Mesenchymal stem cell (in vitro differentiated cells and primary cell): Measurements from ENCODE around the gene ZFYVE26.

Experiments used
- DNase-seq: peaks from one replicate; pipeline ENCODE4 v3.0.0-alpha.2; 2013
- H2AFZ ChIP-seq: one replicate; pipeline ENCODE4 v1.6.1; 2013; ENCODE audit warnings: low read depth, mild to moderate bottlenecking, control low read depth, inconsistent platforms, low read length, moderate library complexity
- H2AK5ac ChIP-seq: 2 replicates; pipeline ENCODE4 v1.6.1; 2013; ENCODE audit warnings: low read length, moderate library complexity, mild to moderate bottlenecking, inconsistent platforms; ENCODE audit not compliant: severe bottlenecking
- H2BK120ac ChIP-seq: one replicate; pipeline ENCODE4 v1.6.1; 2013; ENCODE audit warnings: low read depth, mild to moderate bottlenecking, inconsistent platforms, low read length, moderate library complexity
- H2BK12ac ChIP-seq, 2 experiments: one replicate each; pipeline ENCODE4 v1.6.1; 2013; ENCODE audit warnings: inconsistent platforms in 2 of 2, low read length in 2 of 2, mild to moderate bottlenecking in 2 of 2, moderate library complexity in 2 of 2, control low read depth in 1 of 2
- H2BK15ac ChIP-seq: one replicate; pipeline ENCODE4 v1.6.1; 2013; ENCODE audit warnings: mild to moderate bottlenecking, low read depth, inconsistent platforms; ENCODE audit not compliant: poor library complexity, severe bottlenecking
- H2BK5ac ChIP-seq: 2 replicates; pipeline ENCODE4 v1.6.1; 2013; ENCODE audit warnings: low read depth, mild to moderate bottlenecking, low read length, control low read depth, inconsistent platforms; ENCODE audit not compliant: poor library complexity, severe bottlenecking
- H3K14ac ChIP-seq, 2 experiments: one replicate each; pipeline ENCODE4 v1.6.1; 2013; ENCODE audit warnings: inconsistent platforms in 2 of 2, low read length in 2 of 2, control low read depth in 1 of 2, mild to moderate bottlenecking in 1 of 2, moderate library complexity in 1 of 2
- H3K18ac ChIP-seq, 2 experiments: one replicate each; pipeline ENCODE4 v1.6.1; 2013; ENCODE audit warnings: inconsistent platforms in 2 of 2, low read length in 2 of 2, control low read depth in 1 of 2, low read depth in 1 of 2, mild to moderate bottlenecking in 1 of 2
- H3K23ac ChIP-seq, 2 experiments: one replicate each; pipeline ENCODE4 v1.6.1; 2013; ENCODE audit warnings: inconsistent platforms in 2 of 2, low read length in 2 of 2, mild to moderate bottlenecking in 2 of 2, moderate library complexity in 2 of 2, control low read depth in 1 of 2
- H3K27ac ChIP-seq: 2 replicates; pipeline ENCODE4 v1.5.1; 2013; ENCODE audit warnings: mild to moderate bottlenecking, moderate library complexity, low read length, control low read depth, inconsistent platforms; ENCODE audit not compliant: poor library complexity, severe bottlenecking
- H3K27me3 ChIP-seq, 2 experiments: 2 replicates each; pipeline versions ENCODE4 v1.6.1 to v1.7.0; 2013; ENCODE audit warnings: low read length in 2 of 2, mild to moderate bottlenecking in 2 of 2, moderate library complexity in 2 of 2, control low read depth in 1 of 2, inconsistent platforms in 1 of 2; ENCODE audit not compliant: control insufficient read depth in 1 of 2, insufficient read depth in 1 of 2
- H3K36me3 ChIP-seq, 2 experiments: 2 replicates each; pipeline versions ENCODE4 v1.6.1 to v1.7.0; 2013; ENCODE audit warnings: low read length in 2 of 2, control low read depth in 1 of 2, inconsistent platforms in 1 of 2, low read depth in 1 of 2, mild to moderate bottlenecking in 1 of 2; ENCODE audit not compliant: insufficient read depth in 2 of 2, control insufficient read depth in 1 of 2
- H3K4ac ChIP-seq, 2 experiments: one replicate each; pipeline ENCODE4 v1.6.1; 2013; ENCODE audit warnings: inconsistent platforms in 2 of 2, low read length in 2 of 2, mild to moderate bottlenecking in 2 of 2, moderate library complexity in 2 of 2, control low read depth in 1 of 2, low read depth in 1 of 2
- H3K4me1 ChIP-seq: 2 replicates; pipeline ENCODE4 v1.6.1; 2013; ENCODE audit warnings: low read depth, low read length, control low read depth; ENCODE audit not compliant: control insufficient read depth, insufficient read depth
- H3K4me2 ChIP-seq: 2 replicates; pipeline ENCODE4 v1.6.1; 2013; ENCODE audit warnings: low read length, mild to moderate bottlenecking, inconsistent platforms; ENCODE audit not compliant: poor library complexity, severe bottlenecking
- H3K4me3 ChIP-seq, 2 experiments: 2 replicates each; pipeline versions ENCODE4 v1.5.1 to v1.7.0; 2013; ENCODE audit warnings: low read length in 2 of 2, mild to moderate bottlenecking in 2 of 2, control low read depth in 1 of 2, low read depth in 1 of 2; ENCODE audit not compliant: insufficient read depth in 1 of 2
- H3K79me1 ChIP-seq: replicated peaks from 2 replicates; pipeline ENCODE4 v1.6.1; 2013; ENCODE audit warnings: mild to moderate bottlenecking, control low read depth, low read length, inconsistent platforms; ENCODE audit not compliant: poor library complexity, severe bottlenecking
- H3K9ac ChIP-seq: 2 replicates; pipeline ENCODE4 v1.7.0; 2013; ENCODE audit warnings: mild to moderate bottlenecking, low read length, moderate library complexity
- H3K9me3 ChIP-seq: 2 replicates; pipeline ENCODE4 v1.7.0; 2013; ENCODE audit warnings: mild to moderate bottlenecking, low read length; ENCODE audit not compliant: control insufficient read depth
- H4K8ac ChIP-seq: one replicate; pipeline ENCODE4 v1.6.1; 2013; ENCODE audit warnings: inconsistent platforms, mild to moderate bottlenecking, low read length, moderate library complexity
- H4K91ac ChIP-seq: one replicate; pipeline ENCODE4 v1.6.1; 2013; ENCODE audit warnings: mild to moderate bottlenecking, low read length, inconsistent platforms
- WGBS: methylation state at CpG from one replicate; pipeline ENCODE4 v1.1.7; 2013; ENCODE audit warnings: mixed read lengths; 5-methylcytosine and 5-hydroxymethylcytosine counted together

Gene ZFYVE26

DNA sequence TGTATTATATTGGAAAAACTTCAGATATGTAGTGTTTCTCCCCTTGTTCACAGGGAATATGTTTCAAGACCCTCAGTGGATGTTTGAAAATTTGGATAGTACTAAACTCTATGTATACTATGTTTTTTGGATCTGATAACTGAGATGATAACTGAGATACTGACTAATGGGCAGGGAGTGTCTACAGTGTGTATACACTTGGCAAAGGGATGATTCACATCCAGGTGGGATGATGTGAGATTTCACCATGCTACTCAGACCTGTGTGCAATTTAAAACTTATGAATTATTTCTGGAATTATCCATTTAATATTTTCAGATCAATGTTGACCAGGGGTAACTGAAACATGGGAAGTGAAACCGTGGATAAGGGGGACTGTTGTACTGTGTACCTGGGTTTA lies 17.0 kb upstream of the ZFYVE26 start:
- Histone ChIP-seq H2BK12ac (no peak overlapping the region), H2AFZ (no peak overlapping the region), H3K4me2 (no peak overlapping the region), H3K18ac (no peak overlapping the region), H3K4me1 (no peaks in the 10 kb centered on the region), H3K27ac (no peak overlapping the region), H3K4ac (no peak overlapping the region), H2AK5ac (no peak overlapping the region), H4K91ac (no peak overlapping the region), H2BK15ac (no peak overlapping the region), H4K8ac (no peak overlapping the region), H3K14ac (no peak overlapping the region), H3K9ac (no peak overlapping the region), H3K79me1 (no peaks in the 10 kb centered on the region), H3K23ac (no peak overlapping the region), H3K36me3 (peaks cover 0 to 3% of the 10 kb centered on the region in 2 experiments), H3K9me3 (peaks cover 4% of the 10 kb centered on the region), H3K4me3 (no peak overlapping the region), H2BK120ac (no peak overlapping the region), H2BK5ac (no peak overlapping the region), H3K27me3 (no peaks in the 10 kb centered on the region)
- WGBS, result no CpG with 5 or more reads among the region's 1 CpG
- no peak for DNase-seq

DNA sequence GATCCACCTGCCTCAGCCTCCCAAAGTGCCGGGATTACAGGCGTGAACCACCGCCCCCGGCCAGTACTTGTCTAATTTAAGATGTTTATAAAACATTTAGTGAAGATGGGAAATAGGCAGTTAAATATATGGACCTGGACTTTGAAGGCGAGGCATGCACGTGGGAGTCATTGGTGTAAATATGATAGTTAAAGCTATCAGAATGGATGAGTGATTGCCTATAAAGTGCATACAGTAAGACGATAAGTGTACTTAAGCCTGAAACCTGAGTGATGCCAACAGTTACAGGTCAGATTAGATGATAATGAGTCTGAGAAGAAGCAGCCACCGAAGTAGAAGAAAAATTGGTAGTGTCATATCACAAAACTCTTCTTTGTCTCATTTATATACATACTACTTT lies 14.7 kb upstream of the ZFYVE26 start:
- Histone ChIP-seq H3K9me3 (peaks cover 5% of the 10 kb centered on the region), H3K18ac (no peak overlapping the region), H2BK15ac (no peak overlapping the region), H2AFZ (no peak overlapping the region), H3K4me2 (no peak overlapping the region), H4K91ac (no peak overlapping the region), H2BK120ac (no peak overlapping the region), H3K27ac (no peak overlapping the region), H3K4me3 (no peak overlapping the region), H3K23ac (no peak overlapping the region), H3K36me3 (peaks cover 0 to 16% of the 10 kb centered on the region in 2 experiments), H2BK12ac (no peak overlapping the region), H3K4me1 (no peaks in the 10 kb centered on the region), H3K14ac (no peak overlapping the region), H3K9ac (no peak overlapping the region), H4K8ac (no peak overlapping the region), H2BK5ac (no peak overlapping the region), H3K79me1 (peaks cover 2% of the 10 kb centered on the region), H3K4ac (no peak overlapping the region), H2AK5ac (no peak overlapping the region), H3K27me3 (no peaks in the 10 kb centered on the region)
- DNase-seq, result no peak
- 97% methylated on average over 7 of the region's 8 CpGs for WGBS

DNA sequence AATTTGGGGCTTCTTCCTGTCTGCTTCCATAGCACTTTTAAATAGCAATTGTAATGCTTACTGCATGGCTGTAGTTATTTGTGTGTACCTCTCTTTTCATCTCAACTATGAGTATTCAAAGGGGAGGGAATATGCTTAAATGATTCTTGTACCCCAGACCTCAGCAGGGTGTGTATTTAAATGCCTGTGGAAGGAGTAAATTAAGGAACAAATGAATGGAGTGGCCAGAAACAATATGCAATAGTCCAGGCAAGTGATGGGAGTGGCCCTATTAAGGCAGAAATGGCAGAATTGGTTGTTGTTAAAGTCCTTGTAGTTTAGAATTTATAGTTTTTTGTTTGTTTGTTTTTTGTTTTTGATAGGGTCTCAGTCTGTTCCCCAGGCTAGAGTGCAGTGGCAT lies 4.7 kb upstream of the ZFYVE26 start:
- peak overlapping the region; percentile 34 for H2BK120ac ChIP-seq
- no peaks in the 10 kb centered on the region for H3K27me3 ChIP-seq
- H3K79me1 ChIP-seq, result peaks cover 12% of the 10 kb centered on the region
- DNase-seq, result no peak
- no peak overlapping the region for H4K91ac ChIP-seq
- H2BK12ac ChIP-seq, result no peak overlapping the region
- no peak overlapping the region for H3K18ac ChIP-seq
- peaks cover 0 to 6% of the 10 kb centered on the region in 2 experiments for H3K36me3 ChIP-seq
- no peak overlapping the region for H3K4me2 ChIP-seq
- no peak overlapping the region for H3K4ac ChIP-seq
- H3K9ac ChIP-seq, result peak overlapping the region; percentile 95
- peaks cover 4% of the 10 kb centered on the region for H3K4me1 ChIP-seq
- H4K8ac ChIP-seq, result no peak overlapping the region
- no peak overlapping the region for H3K23ac ChIP-seq
- no peaks in the 10 kb centered on the region for H3K9me3 ChIP-seq
- H2BK15ac ChIP-seq, result no peak overlapping the region
- H2AFZ ChIP-seq, result no peak overlapping the region
- H3K4me3 ChIP-seq, result peak overlapping the region in 1 of 2 experiments; percentile 97
- no peak overlapping the region for H3K27ac ChIP-seq
- H3K14ac ChIP-seq, result no peak overlapping the region
- no peak overlapping the region for H2BK5ac ChIP-seq
- H2AK5ac ChIP-seq, result no peak overlapping the region

DNA sequence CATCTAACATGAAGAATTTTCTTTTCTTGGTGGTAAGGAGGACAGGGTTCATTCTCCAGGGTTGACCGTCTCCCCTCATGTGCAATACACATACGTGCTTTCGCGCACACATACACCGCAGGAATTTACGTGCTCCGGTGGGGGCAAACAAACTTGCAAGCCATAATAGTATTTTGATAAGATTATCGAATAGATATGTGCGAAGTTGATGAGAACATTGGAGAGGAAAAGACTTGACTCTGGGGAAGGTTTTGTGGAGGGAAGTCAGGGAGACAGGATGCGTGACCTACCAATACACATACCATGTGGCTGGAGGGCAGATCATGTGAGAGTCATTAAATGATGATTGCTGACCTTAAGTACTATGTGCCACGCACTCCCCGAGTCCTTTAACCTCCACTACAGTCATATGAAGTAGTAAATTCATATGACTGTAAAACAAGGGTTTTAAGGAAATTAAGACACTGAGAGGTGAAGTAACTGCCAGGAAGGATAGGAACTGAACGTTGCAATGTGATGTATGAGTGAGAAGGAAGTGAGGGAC lies 4.1 kb upstream of the ZFYVE26 start:
- no peaks in the 10 kb centered on the region for H3K27me3 ChIP-seq

More for the DNA sequence above, 4.1 kb upstream of the ZFYVE26 start:
- Histone ChIP-seq H2AK5ac (no peak overlapping the region), H3K9me3 (no peaks in the 10 kb centered on the region), H3K23ac (no peak overlapping the region), H2BK120ac (no peak overlapping the region), H2BK5ac (no peak overlapping the region), H3K36me3 (peaks cover 0 to 5% of the 10 kb centered on the region in 2 experiments), H2AFZ (no peak overlapping the region), H4K91ac (no peak overlapping the region), H3K4me1 (peaks cover 6% of the 10 kb centered on the region), H3K9ac (peak overlapping the region; percentile 95), H3K4me2 (peak overlapping the region; percentile 91), H3K27ac (no peak overlapping the region), H3K18ac (no peak overlapping the region), H3K4me3 (peak overlapping the region in 1 of 2 experiments; percentile 97), H3K4ac (no peak overlapping the region), H3K79me1 (peaks cover 12% of the 10 kb centered on the region), H2BK12ac (no peak overlapping the region), H2BK15ac (no peak overlapping the region), H3K14ac (no peak overlapping the region), H4K8ac (no peak overlapping the region)
- peak; percentile 49 for DNase-seq
- 72% methylated on average over 10 of the region's 13 CpGs for WGBS
